GM04503 (cell line): ENCODE data around the gene YEATS4.

Source experiments
- DNase-seq: peaks from one replicate; pipeline ENCODE4 v3.0.0-alpha.2; 2012; ENCODE audit warnings: low read depth

Gene YEATS4

GRCh38 chr12:69342421-69342820 is 17.1 kb upstream of the YEATS4 start:
- no peak for DNase-seq

GRCh38 chr12:69343357-69343756 is 16.2 kb upstream of the YEATS4 start:
- DNase-seq, result no peak

DNA sequence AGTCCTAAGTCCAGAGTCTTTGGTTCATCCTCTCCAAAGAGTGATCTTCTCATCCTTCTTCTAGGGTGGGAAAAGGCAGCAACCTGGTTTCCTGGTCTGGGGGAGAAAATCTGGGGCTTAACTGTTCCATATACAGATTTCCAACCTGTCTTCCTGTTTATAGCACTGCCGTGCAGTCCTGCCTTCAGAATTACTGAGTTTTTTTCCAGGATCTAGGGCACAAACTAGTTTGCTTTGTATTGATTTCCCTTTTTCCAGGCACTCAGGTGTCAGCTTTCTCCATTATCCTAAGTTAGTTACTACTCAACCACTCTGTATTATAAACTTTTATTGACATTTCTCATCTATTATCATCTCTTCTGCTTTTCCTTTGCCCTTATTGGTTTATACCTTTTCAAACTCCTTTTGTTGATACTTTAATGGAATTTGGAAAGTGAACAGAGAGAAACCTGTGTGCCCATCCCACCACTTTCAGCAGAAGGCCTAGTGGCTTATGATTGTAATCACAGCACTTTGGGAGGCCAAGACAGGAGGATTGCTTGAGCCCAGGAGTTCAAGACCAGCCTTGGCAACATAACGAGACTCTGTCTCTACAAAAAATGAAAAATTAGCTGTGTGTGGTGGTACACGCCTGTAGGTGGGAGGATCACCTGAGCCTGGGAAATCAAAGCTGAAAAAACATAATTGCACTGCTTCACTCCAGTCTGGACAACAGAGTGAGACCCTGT is 15.5 kb upstream of the YEATS4 start:
- DNase-seq, result no peak

- no peak for DNase-seq
These were observed 14.5 kb upstream of the YEATS4 start for GRCh38 chr12:69345077-69345476.

- DNase-seq, result no peak
These were observed 13.8 kb upstream of the YEATS4 start for GRCh38 chr12:69345742-69346141.

DNA sequence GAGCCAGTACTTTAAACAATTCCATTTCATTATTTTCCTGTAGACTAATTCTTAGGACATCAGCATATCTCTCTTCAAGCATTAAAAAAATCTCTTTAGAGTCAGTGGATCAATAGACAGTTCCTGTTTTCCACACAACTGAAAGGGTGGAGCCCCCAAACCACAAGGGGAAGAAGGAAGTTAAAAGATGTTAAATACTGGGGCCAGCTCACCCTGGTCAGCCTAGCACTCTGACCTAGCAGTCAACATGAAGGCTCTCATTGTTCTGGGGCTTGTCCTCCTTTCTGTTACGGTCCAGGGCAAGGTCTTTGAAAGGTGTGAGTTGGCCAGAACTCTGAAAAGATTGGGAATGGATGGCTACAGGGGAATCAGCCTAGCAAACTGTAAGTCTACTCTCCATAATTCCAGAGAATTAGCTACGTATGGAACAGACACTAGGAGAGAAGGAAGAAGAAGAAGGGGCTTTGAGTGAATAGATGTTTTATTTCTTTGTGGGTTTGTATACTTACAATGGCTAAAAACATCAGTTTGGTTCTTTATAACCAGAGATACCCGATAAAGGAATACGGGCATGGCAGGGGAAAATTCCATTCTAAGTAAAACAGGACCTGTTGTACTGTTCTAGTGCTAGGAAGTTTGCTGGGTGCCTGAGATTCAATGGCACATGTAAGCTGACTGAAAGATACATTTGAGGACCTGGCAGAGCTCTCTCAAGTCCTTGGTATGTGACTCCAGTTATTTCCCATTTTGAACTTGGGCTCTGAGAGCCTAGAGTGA is 11.2 kb upstream of the YEATS4 start, which contains the start of gene LYZ:
Gene LYZ, plus strand, starts transcription at position 220 of the 777 bp plus-strand sequence. Its CDS starts 28 bp downstream, at position 248.
- no peak for DNase-seq

GRCh38 chr12:69350002-69350626 is 9.4 kb upstream of the YEATS4 start:
- no peak for DNase-seq

DNA sequence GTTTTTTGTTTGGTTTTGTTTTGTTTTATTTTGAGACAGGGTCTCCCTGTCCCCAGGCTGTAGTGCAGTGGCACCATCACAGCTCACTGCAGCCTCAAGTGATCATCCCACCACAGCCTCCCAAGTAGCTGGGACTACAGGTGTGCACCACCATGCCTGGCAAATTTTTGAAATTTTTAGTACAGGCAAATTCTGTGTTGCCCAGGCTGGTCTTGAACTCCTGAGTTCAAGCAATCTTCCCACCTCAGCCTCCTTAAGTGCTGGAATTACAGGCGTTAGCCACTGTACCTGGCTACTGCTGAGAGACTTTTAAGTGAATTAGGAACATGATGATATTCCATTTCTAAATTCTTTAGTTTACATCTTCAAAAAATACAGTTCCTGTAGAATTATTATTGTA is 8.8 kb upstream of the YEATS4 start:
- DNase-seq, result no peak

- DNase-seq, result no peak
These were observed 7.9 kb upstream of the YEATS4 start for GRCh38 chr12:69351462-69352236.

DNA sequence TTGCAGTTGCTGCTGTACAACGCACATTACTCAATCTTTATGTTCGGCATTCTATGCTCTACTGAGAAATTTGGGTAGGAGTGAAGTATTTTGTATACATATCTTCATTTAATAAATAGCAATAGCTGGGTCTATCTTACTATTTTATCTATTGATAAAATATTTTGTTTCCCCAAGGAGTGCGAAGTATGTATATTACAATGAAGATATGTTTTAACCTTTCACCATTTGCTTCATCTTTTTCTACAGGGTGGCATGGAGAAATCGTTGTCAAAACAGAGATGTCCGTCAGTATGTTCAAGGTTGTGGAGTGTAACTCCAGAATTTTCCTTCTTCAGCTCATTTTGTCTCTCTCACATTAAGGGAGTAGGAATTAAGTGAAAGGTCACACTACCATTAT is 6.6 kb upstream of the YEATS4 start:
- no peak for DNase-seq

- DNase-seq, result no peak
These were observed 5.4 kb upstream of the YEATS4 start for GRCh38 chr12:69354172-69354555.

GRCh38 chr12:69354556-69355187 is 4.9 kb upstream of the YEATS4 start:
- DNase-seq, result no peak

DNA sequence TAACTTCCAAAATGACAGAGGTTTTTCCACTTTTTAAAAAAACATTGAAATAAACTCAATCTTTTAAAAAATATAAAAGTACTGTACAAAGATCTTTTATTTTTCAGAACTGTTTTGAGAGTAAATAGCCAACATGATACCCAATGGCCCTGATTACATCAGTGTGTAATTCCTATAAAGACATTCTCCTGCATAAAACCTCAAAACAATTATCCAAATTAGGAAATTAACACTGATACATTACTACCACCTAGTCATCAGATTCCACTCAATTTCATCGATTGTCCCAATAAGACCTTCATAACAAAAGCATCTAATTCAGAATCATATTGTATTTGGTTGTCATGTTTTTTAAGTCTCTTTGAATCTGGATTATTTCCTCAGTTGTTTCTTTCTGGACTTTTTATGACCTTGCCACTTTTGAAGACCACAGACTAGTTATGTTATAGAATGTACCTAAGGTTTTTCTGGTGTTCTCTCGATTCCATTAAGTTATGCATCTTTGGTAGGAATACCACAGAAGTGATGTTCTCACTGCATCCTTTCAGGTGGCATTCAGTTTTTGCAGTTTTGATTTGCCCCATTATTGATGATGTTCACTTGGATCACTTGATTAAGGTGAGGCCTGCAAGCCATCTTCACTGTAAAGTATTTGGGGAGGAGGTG is 4.0 kb upstream of the YEATS4 start:
- DNase-seq, result no peak

- DNase-seq, result no peak
These were observed 767 bp downstream of the YEATS4 start for GRCh38 chr12:69360348-69360672.

DNA sequence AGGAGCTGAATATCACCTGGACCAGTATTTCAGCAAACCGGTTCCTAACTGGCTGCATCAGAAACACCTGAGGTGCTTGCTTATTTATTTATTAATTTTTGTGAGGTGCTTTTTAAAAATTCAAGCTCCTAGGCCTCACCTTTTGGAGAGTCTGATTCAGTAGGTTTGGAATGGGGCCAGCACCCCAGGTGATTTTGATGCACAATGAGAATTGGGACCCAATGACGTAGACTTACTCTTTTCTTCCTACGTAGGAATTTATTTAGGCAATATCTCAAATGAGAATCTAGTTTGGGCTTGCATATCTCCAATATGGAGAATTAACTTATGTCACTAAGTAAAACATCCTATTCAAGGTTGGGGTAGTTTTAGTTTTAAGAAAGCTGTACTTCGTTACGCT is 7.3 kb downstream of the YEATS4 start:
- no peak for DNase-seq

DNA sequence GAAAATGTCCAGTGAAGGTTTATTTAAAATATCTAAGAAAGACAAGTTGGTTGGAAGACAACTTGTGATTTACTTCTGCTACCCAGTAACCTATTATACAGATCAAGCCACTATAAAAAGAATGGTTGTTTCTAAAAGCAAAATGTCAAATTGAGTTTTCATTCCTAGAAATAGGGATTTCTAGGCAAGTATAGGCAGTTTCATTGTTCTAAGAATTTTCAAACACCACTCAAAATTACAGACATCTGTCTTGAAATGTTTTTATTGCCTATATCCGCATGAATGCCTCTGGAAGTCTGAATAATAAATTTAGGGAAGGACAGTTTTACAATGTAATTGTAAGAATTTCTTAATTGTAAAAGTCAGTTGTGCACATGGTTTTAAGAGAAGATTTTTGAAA is 8.6 kb downstream of the YEATS4 start:
- no peak for DNase-seq

GRCh38 chr12:69383074-69383473 is 23.5 kb downstream of the YEATS4 start:
- no peak for DNase-seq

GRCh38 chr12:69385038-69385437 is 25.5 kb downstream of the YEATS4 start:
- no peak for DNase-seq

DNA sequence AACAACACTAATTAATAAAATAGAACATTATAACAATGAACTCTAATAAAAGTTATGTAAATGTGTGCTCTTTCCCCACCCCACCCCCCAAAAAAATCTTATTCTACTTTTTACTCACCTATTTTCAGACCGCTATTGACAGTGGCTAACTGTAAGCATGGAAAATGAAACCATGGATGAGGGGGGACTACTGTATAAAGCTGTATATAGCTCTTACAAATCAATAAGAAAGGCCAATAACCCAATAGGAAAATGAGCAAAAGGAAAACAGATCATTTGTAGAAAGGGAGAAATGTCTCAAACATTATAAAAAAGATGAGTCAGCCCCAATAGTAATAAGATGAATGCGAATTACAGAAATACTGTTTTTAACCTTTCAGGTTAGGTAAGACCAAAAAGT is 27.4 kb downstream of the YEATS4 start:
- no peak for DNase-seq

- no peak for DNase-seq
These were observed 28.8 kb downstream of the YEATS4 start for GRCh38 chr12:69388371-69388770.

DNA sequence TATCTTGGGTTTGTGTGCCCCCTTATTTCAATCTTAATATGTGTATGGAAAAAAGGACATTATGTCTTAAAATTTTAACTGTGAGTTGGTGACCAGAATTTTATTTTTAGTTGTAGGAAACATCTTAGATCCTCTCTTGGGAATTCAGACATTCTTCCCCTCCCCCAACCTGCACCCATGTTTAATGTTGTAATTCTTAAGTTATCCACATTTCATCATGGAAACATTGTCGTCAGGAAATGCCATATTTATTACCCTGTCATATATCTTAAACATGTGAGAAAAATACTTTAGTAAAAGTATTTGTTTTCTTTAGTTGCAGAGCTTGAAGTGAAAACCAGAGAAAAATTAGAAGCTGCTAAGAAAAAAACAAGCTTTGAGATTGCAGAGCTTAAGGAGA is 30.3 kb downstream of the YEATS4 start:
- no peak for DNase-seq
